IMR-90 (cell line): ENCODE data around the gene PGBD1. TPM values are rescaled to one million over a fixed set of nuclear protein-coding genes. Genes with fewer than 3 reads are reported as not detected.

Experiments used
- ATAC-seq: fragments of 200-7000 bp; cut with Tn5 transposase; 2 replicates; pipeline ENCODE4 v1.9.1; 2020; ENCODE audit warnings: low read depth, mild to moderate bottlenecking, moderate library complexity
- BruUV-seq: library from RNA; stranded (reverse); fragments of 400-500 nt; replicated peaks from 2 replicates; lab custom pipeline; 2021; lab: Mats Ljungman, UMichigan
- CTCF ChIA-PET: fragments of 300-600 bp; formaldehyde crosslinking; extraction: SDS; loops from one replicate; lab custom pipeline; 2021; ENCODE audit warnings: antibody characterized with exemption; lab: Yijun Ruan, JAX
- POLR2A ChIA-PET: fragments of 300-600 bp; sonication (Branson Sonifier 250); formaldehyde crosslinking; loops from one replicate; lab custom pipeline; 2022; ENCODE audit warnings: antibody characterized with exemption; ENCODE audit not compliant: unreplicated experiment; lab: Charles Lee
- DNase-seq: peaks from one replicate; pipeline ENCODE4 v3.0.0; 2013
- H2AFZ ChIP-seq: replicated peaks from 2 replicates; pipeline ENCODE3; 2013; ENCODE audit warnings: low read length, mild to moderate bottlenecking; ENCODE audit not compliant: poor library complexity
- H2AK5ac ChIP-seq: 2 replicates; pipeline ENCODE4 v1.6.1; 2013; ENCODE audit warnings: low read depth, low read length, inconsistent platforms
- H2AK9ac ChIP-seq: replicated peaks from 2 replicates; pipeline ENCODE3; 2013; ENCODE audit warnings: mild to moderate bottlenecking, low read depth, low read length, moderate library complexity; ENCODE audit not compliant: poor library complexity
- H2BK120ac ChIP-seq: 2 replicates; pipeline ENCODE4 v1.6.1; 2013; ENCODE audit warnings: low read depth, low read length, inconsistent platforms
- H2BK15ac ChIP-seq: 3 replicates; pipeline ENCODE4 v1.6.1; 2013; ENCODE audit warnings: low read depth, low read length, inconsistent platforms
- H2BK20ac ChIP-seq: 2 replicates; pipeline ENCODE4 v1.6.1; 2013; ENCODE audit warnings: low read depth, mild to moderate bottlenecking, inconsistent platforms, low read length, moderate library complexity
- H2BK5ac ChIP-seq: 2 replicates; pipeline ENCODE4 v1.6.1; 2013; ENCODE audit warnings: mild to moderate bottlenecking, low read depth, low read length, inconsistent platforms; ENCODE audit not compliant: poor library complexity, severe bottlenecking
- H3K14ac ChIP-seq: replicated peaks from 2 replicates; pipeline ENCODE4 v1.6.1; 2013; ENCODE audit warnings: low read depth, low read length, inconsistent platforms
- H3K18ac ChIP-seq: 2 replicates; pipeline ENCODE4 v1.6.1; 2013; ENCODE audit warnings: low read depth, low read length, control low read depth
- H3K23ac ChIP-seq: 2 replicates; pipeline ENCODE4 v1.6.1; 2013; ENCODE audit warnings: low read depth, low read length, inconsistent platforms
- H3K27ac ChIP-seq: 2 replicates; pipeline ENCODE4 v1.5.1; 2013; ENCODE audit warnings: mild to moderate bottlenecking, control low read depth, low read length; ENCODE audit not compliant: insufficient read depth
- H3K27me3 ChIP-seq: 2 replicates; pipeline ENCODE4 v1.6.1; 2013; ENCODE audit warnings: low read length; ENCODE audit not compliant: control insufficient read depth, insufficient read depth
- H3K36me3 ChIP-seq: 2 replicates; pipeline ENCODE4 v1.6.1; 2013; ENCODE audit warnings: low read length, mixed read lengths; ENCODE audit not compliant: control insufficient read depth, insufficient read depth
- H3K4ac ChIP-seq: 2 replicates; pipeline ENCODE4 v1.6.1; 2013; ENCODE audit warnings: low read depth, low read length, inconsistent platforms
- H3K4me1 ChIP-seq: 2 replicates; pipeline ENCODE4 v1.6.1; 2013; ENCODE audit warnings: low read length, mixed read lengths; ENCODE audit not compliant: control insufficient read depth, insufficient read depth
- H3K4me2 ChIP-seq: 2 replicates; pipeline ENCODE4 v1.6.1; 2013; ENCODE audit warnings: low read depth, mild to moderate bottlenecking, control low read depth, low read length, moderate library complexity
- H3K4me3 ChIP-seq: 2 replicates; pipeline ENCODE4 v1.5.1; 2013; ENCODE audit warnings: low read depth, mild to moderate bottlenecking, control low read depth, low read length, moderate library complexity; ENCODE audit not compliant: insufficient read depth
- H3K56ac ChIP-seq: 2 replicates; pipeline ENCODE4 v1.6.1; 2013; ENCODE audit warnings: low read length, inconsistent platforms; ENCODE audit not compliant: insufficient read depth; ENCODE audit errors: extremely low read depth
- H3K79me1 ChIP-seq, 2 experiments: 2 replicates each; pipeline ENCODE4 v1.6.1; 2013; ENCODE audit warnings: low read length in 2 of 2, inconsistent platforms in 1 of 2, low read depth in 1 of 2
- H3K9ac ChIP-seq: 2 replicates; pipeline ENCODE4 v1.6.1; 2013; ENCODE audit warnings: low read depth, low read length, control low read depth
- H3K9me1 ChIP-seq: 2 replicates; pipeline ENCODE4 v1.6.1; 2013; ENCODE audit warnings: low read length, inconsistent platforms; ENCODE audit not compliant: insufficient read depth
- H3K9me3 ChIP-seq: 2 replicates; pipeline ENCODE4 v1.6.1; 2013; ENCODE audit warnings: low read length; ENCODE audit not compliant: control insufficient read depth, insufficient read depth
- H4K20me1 ChIP-seq: 2 replicates; pipeline ENCODE4 v1.6.1; 2013; ENCODE audit warnings: low read length, inconsistent platforms; ENCODE audit not compliant: insufficient read depth
- H4K5ac ChIP-seq: 2 replicates; pipeline ENCODE4 v1.6.1; 2013; ENCODE audit warnings: mild to moderate bottlenecking, low read depth, low read length, control low read depth
- H4K8ac ChIP-seq, 2 experiments: 2 replicates each; pipeline ENCODE4 v1.6.1; 2013; ENCODE audit warnings: low read depth in 2 of 2, low read length in 2 of 2, control low read depth in 1 of 2, inconsistent platforms in 1 of 2
- H4K91ac ChIP-seq: 2 replicates; pipeline ENCODE4 v1.6.1; 2013; ENCODE audit warnings: low read depth, low read length, inconsistent platforms; ENCODE audit not compliant: insufficient read depth
- MAFK ChIP-seq: IDR thresholded peaks from 2 replicates; pipeline ENCODE4 v1.6.1; 2012; ENCODE audit warnings: low read depth, low read length, improper control_type of control experiment
- MXI1 ChIP-seq: IDR thresholded peaks from 2 replicates; pipeline ENCODE4 v1.6.1; 2012; ENCODE audit warnings: low read depth, mild to moderate bottlenecking, low read length, moderate library complexity, borderline replicate concordance
- WGBS, 2 experiments: methylation state at CpG; one replicate each; pipeline versions ENCODE4 v1.1.5 to v1.1.7; 2013; ENCODE audit warnings: missing lambda C conversion rate in 2 of 2; ENCODE audit not compliant: insufficient read length in 1 of 2; ENCODE audit errors: extremely low coverage in 2 of 2; 5-methylcytosine and 5-hydroxymethylcytosine counted together
- dilution Hi-C: fragments of 300-500 bp; cut with HindIII; formaldehyde crosslinking; loops from one replicate; pipeline ENCODE4 v1.14.3; 2018; ENCODE audit warnings: low sequenced_read_pairs; ENCODE audit not compliant: unreplicated experiment
- in situ Hi-C: fragments of 300-500 bp; cut with MboI; formaldehyde crosslinking; loops from 3 replicates; pipeline ENCODE4 v1.14.3; 2019; ENCODE audit warnings: low sequenced_read_pairs, inconsistent platforms, mixed read lengths
- intact Hi-C: fragments of 100-400 bp; cut with micrococcal nuclease; formaldehyde crosslinking; loops from 2 replicates; pipeline ENCODE4 v1.10.0; 2022
- polyA plus RNA-seq, 3 experiments: library from polyadenylated mRNA; depleted of rRNA; stranded (reverse); fragments of >200 nt; gene quantifications; 2 replicates each; pipeline ENCODE4 v1.2.3, GENCODE V29; 2012; ENCODE audit warnings: low replicate concordance in 1 of 3
- total RNA-seq: library from RNA; depleted of rRNA; stranded (reverse); fragments of >200 nt; gene quantifications from 2 replicates; pipeline ENCODE4 v1.2.3, GENCODE V29; 2012

The PGBD1 gene
- total and polyA plus RNA-seq, 2 of the 4 experiments (the other 2 are of a cell fraction): 3.9 to 6.3 TPM

DNA sequence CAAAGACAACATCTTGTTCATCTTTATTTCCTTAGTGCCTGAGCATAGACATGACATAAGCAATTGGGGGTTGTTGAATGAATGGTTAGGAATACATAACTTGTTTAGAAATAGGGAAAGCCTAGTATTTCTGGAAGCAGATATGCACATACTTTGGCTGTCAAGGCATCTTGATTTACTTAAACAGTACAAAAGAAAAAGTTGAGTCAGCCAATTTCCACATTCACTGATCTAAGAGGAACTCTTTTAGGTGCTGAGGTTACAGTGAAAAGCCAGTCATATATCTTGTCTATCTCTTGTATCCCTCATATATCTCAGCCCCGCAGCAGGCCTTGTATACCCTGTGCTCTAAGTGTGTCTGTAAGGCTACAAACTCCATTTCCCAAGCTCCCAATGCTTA is 40.9 kb upstream of the PGBD1 start:
- H3K18ac ChIP-seq: no peak overlapping the region
- no peaks in the 10 kb centered on the region for H3K9me3 ChIP-seq
- ChIA-PET CTCF (no interaction called here), POLR2A (no interaction called here)
- no peak overlapping the region for H2BK15ac ChIP-seq
- no peaks in the 10 kb centered on the region for H4K20me1 ChIP-seq
- no TSS peak for BruUV-seq
- no CpG with 5 or more reads among the region's 1 CpG for WGBS, 2 experiments
- no peak overlapping the region for H2AK9ac ChIP-seq
- H3K9me1 ChIP-seq: 0 out of 2 replicates have a peak, but pooled peaks cover 4% of the 10 kb centered on the region
- no peak overlapping the region for H3K4ac ChIP-seq
- H3K23ac ChIP-seq: no peak overlapping the region
- no peaks in the 10 kb centered on the region for H3K4me1 ChIP-seq
- no peak overlapping the region for H3K9ac ChIP-seq
- no peak overlapping the region for H2AK5ac ChIP-seq
- no peak overlapping the region for H4K5ac ChIP-seq
- TF ChIP-seq MXI1 (no peak), MAFK (0 out of 2 replicates have a peak, but pooled peaks have one; percentile 19)
- H2BK20ac ChIP-seq: no peak overlapping the region
- ATAC-seq (peak; percentile 73), DNase-seq (peak; percentile 36)
- H3K4me3 ChIP-seq: no peak overlapping the region
- in situ Hi-C loops: no loop called here
- no peak overlapping the region for H3K56ac ChIP-seq
- no peak overlapping the region for H4K8ac ChIP-seq
- no peak overlapping the region for H2BK120ac ChIP-seq
- H4K91ac ChIP-seq: no peak overlapping the region
- peaks cover 13% of the 10 kb centered on the region for H3K36me3 ChIP-seq
- intact Hi-C loops: no loop called here
- no peaks in the 10 kb centered on the region for H3K27me3 ChIP-seq
- no peak overlapping the region for H2AFZ ChIP-seq
- H3K27ac ChIP-seq: no peak overlapping the region
- no peak overlapping the region for H3K4me2 ChIP-seq
- H2BK5ac ChIP-seq: no peak overlapping the region
- H3K79me1 ChIP-seq: peaks cover 0 to 2% of the 10 kb centered on the region in 2 experiments; a peak in 1 of 4 replicates
- H3K14ac ChIP-seq: no peak overlapping the region
- dilution Hi-C loops: no loop called here
